GM21447 (cell line): Measurements from ENCODE around the gene NINJ2.
A peak's percentile ranks its signal among the peaks of the same experiment; 100 is the strongest.
"Not testable (repeated sequence)": the region's sequence is repeated elsewhere in the genome, so short reads cannot be mapped to it uniquely, and the experiment has no call there.

Source experiments
- ATAC-seq: cut with Tn5 transposase; IDR thresholded peaks from one replicate; pipeline ENCODE4 v1.9.1; 2021; ENCODE audit not compliant: unreplicated experiment

NINJ2 gene

GRCh38 chr12:663293-663871, at the start of gene NINJ2:
Gene NINJ2 (minus strand): TSS chr12:663445. CDS start chr12:663360, 85 bp downstream.
- ATAC-seq, result no peak

- ATAC-seq, result no peak
Observed at GRCh38 chr12:712172-712863, 49.1 kb upstream of the NINJ2 start.

- ATAC-seq, result no peak
Observed at GRCh38 chr12:709455-710020, 46.3 kb upstream of the NINJ2 start.

GRCh38 chr12:708084-708483, 44.8 kb upstream of the NINJ2 start:
- not testable (repeated sequence) for ATAC-seq

GRCh38 chr12:704516-705242, 41.4 kb upstream of the NINJ2 start:
- ATAC-seq, result no peak

GRCh38 chr12:701896-702539, 38.8 kb upstream of the NINJ2 start:
- ATAC-seq, result no peak

GRCh38 chr12:700016-700415, 36.8 kb upstream of the NINJ2 start:
- ATAC-seq, result no peak

GRCh38 chr12:698222-698621, 35.0 kb upstream of the NINJ2 start:
- not testable (repeated sequence) for ATAC-seq

- no peak for ATAC-seq
Observed at GRCh38 chr12:697481-697880, 34.2 kb upstream of the NINJ2 start.

GRCh38 chr12:694734-695503, 31.7 kb upstream of the NINJ2 start:
- ATAC-seq, result no peak

GRCh38 chr12:693934-694533, 30.8 kb upstream of the NINJ2 start:
- ATAC-seq, result no peak

- no peak for ATAC-seq
Observed at GRCh38 chr12:692274-692673, 29.0 kb upstream of the NINJ2 start.

GRCh38 chr12:690466-690865, 27.2 kb upstream of the NINJ2 start:
- no peak for ATAC-seq

GRCh38 chr12:685388-685787, 22.1 kb upstream of the NINJ2 start:
- ATAC-seq, result peak; percentile 66

GRCh38 chr12:684416-684815, 21.2 kb upstream of the NINJ2 start:
- ATAC-seq, result no peak

- no peak for ATAC-seq
Observed at GRCh38 chr12:681568-682256, 18.5 kb upstream of the NINJ2 start.

- ATAC-seq, result no peak
Observed at GRCh38 chr12:678747-679712, 15.8 kb upstream of the NINJ2 start.

GRCh38 chr12:675562-675961, 12.3 kb upstream of the NINJ2 start:
- no peak for ATAC-seq
